Dedifferentiated amniotic fluid mesenchymal stem cell (primary cell): ENCODE measurements around the gene PPP1R12A.
"Not testable (repeated sequence)": the region's sequence is repeated elsewhere in the genome, so short reads cannot be mapped to it uniquely, and the experiment has no call there.

Source experiments
- DNase-seq: peaks from one replicate; pipeline ENCODE4 v3.0.0-alpha.2; 2016; ENCODE audit errors: extremely low spot score

PPP1R12A gene

DNA sequence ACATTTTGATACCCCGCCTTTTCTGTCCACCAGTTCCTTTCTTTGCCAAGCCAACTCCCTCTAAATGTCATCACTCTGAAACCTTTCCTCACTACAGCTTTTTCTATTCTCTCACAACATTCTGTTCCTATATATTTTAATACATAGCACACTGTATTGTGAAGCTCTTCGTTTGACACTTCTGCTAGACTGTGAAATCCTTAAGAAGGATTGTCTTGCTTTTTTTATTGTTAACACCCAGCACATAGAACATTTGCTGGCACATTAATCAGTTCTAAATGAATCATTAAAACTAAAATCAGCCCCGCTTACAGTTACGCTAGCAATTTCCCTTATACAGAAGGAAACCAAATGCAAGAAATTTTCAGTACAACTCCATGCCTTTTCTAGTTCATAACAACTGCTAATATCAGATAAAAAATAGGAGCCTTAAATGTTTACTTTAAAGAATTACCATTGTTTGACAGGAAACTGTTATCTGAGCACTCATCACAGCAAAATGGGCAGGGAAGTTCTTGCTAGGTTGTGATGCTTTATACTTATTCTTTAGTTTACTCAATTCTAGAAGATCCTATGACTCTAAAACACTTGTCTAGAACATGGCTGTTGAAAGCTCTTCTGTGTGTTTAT lies 93.5 kb downstream of the PPP1R12A start:
- DNase-seq = no peak

DNA sequence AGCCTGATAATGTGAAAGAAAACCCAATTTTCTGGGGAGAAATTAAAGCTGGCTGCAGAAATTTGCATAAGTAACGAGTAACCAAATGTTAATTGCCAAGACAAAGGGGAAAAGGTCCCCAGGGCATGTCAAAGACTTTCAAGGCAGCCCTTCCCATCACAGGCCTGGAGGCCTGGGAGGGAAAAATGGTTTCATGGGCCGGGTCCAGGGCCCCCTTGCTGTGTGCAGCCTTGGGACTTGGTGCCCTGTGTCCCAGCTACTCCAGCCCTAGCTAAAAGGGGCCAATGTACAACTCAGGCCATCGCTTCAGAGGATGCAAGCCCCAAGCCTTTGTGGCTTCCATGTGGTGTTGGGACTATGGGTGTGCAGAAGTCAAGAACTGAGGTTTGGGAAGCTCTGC lies 96.5 kb downstream of the PPP1R12A start:
- DNase-seq = no peak

DNA sequence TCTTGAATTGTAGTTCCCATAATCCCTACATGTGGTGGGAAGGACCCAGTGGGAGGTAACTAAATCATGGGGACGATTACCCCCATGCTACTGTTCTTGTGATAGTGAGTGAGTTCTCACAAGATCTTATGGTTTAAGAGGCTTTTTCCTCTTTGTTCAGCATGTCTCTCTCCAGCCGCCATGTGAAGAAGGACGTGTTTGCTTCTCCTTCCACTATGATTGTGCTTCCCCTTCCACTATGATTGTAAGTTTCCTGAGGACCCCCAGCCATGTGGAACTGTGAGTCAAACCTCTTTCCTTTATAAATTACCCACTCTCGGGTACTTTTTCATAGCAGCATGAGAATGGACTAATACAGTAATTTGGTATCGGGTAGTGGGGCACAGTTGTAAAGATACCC lies 97.3 kb downstream of the PPP1R12A start:
- no peak for DNase-seq

DNA sequence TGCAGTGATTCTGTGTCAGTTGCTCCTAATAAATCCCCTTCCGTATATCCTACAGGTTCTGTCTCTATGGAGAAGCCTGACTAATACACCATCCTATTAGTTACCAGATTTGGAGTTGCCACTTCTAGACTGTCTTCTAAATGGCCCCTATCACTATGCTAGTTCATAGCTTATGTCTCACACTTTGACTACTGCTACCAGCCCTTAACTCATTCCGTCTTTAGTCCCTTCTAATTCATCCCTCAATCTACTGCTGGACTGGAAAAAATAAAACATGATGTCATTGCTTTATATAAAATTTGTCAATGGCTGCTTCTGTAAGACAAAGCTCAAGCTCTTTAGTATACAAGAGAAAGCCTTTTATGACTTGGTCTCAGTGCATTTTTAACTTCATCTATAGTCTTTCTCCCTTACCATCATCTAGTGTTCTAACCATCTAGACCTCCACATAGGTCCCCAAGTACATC lies 99.5 kb downstream of the PPP1R12A start:
- DNase-seq = no peak

DNA sequence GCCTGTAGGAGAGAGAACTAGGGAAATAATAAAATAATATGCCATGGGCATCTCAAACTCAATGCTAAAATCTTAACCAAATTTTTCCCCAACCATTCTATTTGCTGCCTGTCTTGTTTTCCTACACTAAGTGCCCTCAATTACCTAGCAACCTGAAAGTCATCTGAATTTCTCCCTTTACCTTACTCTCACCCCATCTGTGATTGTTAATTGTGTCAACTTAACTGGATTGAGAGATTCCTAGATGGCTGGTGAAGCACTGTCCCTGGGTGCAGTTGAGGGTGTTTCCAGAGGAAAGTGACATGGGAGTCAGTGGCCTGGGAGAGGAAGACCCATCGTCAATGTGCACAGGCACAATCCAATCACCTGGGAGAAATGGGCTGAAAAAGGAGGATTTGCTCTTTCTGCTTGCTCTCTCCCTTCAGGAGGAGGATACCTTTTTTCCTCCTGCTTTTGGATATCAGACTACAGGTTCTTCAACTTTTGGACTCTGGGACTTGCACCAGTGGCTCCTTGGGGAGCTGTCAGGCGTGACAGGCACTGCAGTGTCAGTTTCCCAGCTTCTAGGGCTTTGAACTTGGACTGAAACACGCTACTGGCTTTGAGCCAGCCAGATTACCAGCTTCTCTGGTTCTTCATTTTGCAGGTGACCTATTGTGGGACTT lies 100.1 kb downstream of the PPP1R12A start:
- DNase-seq = no peak

DNA sequence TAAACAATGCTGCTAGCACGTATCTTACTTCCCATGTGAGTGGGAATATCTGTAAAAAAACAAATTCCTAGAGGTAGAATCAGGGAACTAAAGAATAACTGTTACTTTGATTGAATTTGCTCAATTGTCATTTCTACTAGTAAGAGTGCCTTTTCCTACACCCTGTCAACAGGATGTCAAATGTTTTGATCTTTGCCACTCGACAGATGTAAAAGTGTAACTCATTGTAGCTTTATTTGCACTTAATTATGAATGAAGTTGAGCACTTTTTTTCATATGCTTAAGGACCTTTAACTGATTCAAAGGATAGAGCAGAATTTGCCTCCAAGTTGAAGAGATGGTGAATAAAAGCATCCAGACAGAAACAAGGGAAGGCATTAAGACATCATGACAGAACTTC lies 104.5 kb downstream of the PPP1R12A start:
- no peak for DNase-seq

DNA sequence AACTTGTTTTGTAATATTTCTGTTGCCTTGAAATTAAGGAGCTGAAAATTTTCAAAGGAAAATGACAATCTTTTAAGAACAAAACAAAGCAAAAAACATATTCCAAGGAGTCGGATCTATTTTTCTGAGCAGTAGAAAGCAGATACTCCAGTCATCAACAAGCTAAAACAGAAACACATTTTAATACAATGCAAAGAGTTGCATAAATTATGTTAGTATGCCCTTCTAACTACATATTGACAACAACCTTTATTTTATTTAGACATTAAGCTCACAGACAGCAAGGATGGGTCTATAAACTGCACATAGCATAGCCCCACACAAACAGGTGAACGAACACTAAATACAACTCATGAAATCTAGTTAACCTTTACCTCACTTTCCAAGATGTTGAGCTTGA lies 106.0 kb downstream of the PPP1R12A start:
- no peak for DNase-seq

DNA sequence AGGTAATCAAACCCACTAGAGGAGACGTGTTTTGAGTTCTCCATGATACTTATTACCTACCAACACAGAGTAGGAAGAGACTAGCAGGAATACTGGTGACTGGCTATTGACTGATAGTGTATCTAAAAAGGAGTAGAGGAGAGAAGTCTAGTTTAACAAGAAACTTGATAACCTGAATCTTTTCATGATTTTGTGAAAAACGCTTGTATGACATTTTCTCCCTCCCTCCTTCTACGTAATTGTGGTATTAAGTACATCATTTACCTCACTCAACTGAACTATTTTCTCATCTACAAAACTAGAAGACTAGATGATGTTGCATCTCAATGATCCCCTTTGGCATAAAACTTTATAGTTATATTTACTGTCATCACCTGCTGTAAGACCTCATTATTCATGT lies 107.4 kb downstream of the PPP1R12A start:
- DNase-seq = no peak

DNA sequence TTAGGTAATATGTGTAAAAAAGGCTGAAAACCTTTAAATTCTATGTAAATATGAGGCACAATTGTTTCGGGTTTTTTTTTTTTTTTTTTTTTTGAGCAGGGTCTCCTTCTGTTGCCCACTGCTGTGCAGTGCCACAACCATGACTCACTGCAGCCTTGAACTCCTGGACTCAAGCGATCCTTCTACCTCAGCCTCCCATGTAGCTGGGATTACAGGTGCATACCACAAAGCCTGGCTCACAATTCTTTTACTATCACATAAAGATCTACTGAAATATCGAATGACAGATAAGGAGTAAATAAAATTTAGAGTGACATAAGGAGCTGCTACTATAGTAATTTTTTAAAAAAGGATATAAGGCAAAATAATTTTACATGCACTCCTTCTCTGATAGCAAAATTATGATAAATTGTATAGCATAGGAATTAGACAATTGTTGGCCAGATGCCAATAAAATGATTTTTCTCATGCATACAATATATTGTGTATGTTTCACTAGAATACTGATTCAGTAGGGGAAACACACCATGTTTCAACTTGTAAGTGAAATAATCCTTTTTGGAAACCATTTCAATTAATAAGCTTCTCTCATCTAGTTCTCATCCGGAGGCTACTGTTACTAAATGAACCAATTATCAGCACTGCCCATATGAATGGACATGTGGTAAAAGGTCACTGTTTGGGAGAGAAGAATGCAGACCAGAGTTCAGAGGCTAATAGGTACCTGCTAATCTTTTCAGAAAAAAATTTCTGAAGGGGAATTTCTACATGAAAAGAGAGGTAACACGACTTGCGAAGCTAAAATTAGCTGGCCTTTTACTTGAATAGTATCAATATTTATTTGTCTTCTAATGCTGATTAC lies 108.4 kb downstream of the PPP1R12A start:
- no peak for DNase-seq

DNA sequence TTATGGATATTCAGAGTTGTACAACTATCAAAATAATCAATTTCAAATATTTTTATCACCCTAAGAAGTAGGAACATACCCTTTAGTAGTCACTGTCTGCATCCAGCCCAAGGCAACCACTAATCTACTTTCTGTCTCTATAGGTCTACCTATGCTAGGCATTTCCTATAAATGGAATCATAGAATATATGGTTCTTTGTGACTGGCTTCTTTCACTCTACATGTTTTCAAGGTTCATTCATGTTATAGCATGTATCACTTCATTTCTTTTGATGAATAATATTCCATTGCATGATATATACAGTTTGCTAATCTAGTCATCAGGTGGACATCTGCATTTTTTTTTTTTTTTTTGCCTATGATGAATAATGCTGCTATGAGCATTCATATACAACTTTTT lies 112.4 kb downstream of the PPP1R12A start:
- no peak for DNase-seq

DNA sequence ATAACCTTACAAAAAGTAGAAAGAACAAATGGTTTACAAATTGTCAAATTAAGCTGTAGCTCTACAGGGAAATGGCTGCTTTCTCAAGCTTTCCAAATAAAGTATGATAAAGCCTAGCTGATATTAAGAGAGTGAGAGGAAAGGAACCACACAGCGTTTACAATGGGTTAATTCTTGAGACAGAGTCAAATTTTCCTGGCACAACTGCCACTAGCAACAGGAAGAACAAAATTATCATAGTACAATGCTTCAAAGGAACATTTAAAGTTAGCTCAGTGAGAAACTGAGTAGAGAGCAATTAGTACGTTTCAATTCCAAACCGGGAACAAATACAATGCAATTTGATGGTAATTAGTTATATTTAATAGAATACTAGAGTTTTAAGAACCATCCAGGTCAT lies 116.0 kb downstream of the PPP1R12A start:
- no peak for DNase-seq

DNA sequence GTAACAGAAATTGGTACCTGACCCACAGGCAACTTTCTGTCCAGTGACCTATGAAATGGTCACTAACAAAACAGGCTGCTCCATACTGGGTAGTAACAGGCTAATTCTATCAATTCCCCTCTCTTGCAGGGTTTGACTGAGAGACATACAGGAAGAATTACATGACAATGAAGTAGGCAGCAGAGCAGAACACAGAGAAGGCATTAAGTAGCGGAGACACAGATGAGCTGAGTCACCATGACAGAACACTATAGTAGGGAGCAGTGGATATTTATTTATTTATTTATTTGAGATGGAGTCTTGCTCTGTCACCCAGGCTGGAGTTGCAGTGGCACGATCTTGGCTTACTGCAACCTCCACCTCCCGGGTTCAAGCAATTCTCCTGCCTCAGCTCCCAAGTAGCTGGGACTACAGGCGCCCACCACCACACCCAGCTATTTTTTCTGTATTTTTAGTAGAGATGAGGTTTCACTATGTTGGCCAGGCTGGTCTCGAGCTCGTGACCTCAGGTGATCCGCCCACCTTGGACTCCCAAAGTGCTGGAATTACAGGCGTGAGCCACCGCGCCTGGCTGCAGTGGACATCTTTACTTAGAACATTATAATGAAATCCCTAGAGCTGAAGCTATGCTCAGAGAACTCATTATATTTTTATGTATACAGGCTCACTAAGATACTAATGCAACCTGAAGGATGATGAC lies 150.4 kb downstream of the PPP1R12A start:
- not testable (repeated sequence) for DNase-seq

DNA sequence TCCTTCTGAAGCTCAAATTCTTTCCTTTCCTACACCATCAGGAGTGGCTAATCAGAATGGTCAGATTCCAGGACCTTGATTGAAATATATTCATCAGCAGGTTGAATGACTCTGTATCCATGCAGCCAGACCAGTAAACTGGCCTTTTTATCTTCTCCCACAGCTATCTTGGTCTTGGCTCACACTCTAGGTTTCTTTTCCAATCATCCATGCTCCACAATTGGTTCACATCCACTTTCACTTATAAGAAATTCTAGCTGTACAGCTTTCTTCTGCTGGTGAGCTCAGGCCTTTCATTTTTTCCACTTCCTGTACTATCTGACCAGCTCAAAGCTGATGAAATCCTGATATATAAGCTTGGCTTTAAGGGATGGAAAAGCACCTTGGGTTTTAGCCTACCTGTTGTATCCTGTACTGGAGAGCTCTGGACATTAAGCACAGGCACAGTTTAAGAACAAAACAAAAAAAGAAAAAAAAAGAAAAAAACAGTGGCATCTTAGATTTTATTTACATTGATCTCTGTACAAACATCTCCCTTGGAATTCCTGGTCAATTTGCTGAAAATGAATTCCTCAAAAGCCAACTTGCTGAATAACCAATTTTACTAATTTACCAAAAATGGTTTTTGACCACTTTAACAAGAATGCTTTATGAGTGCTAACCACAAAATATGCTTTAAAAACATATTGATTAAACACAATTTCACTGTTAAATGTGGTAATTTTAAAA lies 152.6 kb downstream of the PPP1R12A start:
- DNase-seq = peak; percentile 65

DNA sequence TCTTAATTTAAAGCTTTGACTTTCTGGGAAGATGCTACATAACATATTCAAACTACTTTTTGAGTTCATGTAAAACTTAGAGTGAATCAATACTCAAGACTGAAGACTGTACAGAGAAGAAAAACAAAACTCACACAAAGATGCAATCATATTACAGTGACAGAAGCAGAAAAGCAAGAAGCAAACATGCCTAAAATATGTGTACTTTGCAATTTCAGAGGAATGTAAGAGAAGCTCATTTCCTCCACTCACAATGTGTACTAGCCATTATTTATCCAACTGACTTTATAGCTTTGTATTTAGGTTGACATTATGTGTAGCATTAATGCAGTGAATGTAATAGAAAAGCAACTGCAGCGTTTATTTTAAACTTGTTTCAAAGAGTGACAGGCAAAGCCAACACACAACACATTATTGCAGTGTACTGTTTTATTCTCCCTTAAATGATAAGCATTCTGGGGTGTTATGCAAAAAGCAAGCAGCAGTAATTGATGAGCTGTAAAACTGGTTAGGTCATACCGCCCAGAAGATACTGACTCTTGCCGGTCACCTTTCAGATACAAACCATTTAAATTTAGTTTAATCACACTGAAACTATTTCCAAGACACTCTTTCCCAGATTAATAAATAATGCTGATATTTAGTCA lies 156.0 kb downstream of the PPP1R12A start:
- DNase-seq = peak; percentile 39

DNA sequence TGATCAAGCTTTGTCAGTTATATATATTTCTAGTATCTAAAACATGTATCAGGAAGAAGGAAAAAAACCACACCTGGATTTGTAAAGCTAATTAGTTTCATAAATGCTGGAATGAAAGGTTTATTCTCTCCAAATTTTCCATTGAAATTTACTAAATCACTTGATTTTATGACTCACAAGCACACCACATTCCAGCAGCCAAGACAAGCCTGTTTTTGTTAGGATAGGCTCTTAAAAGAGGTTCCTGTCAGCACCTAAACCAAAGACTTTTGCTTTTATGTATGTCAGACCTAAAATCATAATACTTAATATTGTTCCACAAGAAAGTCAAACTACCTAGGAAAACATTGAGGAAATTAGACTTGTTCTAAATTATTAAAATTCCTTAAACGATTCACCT lies 158.8 kb downstream of the PPP1R12A start:
- peak; percentile 50 for DNase-seq

DNA sequence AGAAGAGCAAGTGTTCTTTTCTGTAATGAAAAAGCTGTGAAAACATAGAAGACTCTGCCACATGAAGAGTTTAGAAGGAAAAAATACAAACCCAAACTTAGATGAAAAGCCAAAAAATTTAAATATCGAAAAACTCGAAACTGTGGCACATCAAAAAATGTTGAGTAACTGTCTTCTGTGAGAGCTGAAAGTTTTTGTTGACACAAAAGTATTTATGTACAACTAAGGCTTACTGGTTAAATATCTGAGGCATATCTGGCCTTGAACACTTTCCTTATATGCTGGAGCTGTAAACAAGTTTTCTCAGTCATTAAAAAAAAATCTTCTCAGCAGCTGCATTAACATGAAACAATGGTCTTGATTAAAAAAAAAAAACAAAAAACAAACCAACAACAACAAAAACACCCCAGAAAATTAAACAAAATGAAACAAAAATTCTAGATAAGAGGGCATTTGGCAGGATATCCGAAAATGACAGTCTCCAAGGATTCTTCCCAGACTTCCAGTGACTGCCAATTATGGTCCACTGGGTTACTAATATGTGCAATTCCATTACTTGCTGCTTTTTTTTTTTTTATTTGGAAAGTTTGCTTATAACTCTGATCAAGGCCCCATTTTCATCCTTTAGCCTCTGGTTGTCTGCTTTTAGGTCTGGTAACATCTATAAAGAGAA lies 159.4 kb downstream of the PPP1R12A start:
- DNase-seq = no peak

DNA sequence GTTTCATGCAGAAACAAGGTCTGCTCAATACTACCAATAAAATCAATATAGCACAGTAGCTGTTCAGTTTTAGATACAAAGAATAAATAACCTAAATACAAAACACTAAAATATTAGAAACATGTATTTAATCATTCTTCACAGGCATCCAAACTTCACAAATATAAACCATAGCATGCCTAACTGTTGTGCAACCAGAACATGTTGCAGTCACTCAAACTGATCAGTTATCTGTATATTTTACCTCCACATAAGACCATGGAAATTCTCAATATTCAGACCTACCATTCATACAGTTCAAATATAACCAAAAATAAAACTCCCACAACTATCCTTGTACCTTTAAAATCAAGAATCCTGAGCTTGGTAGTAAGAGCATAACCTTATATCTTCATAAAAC lies 161.0 kb downstream of the PPP1R12A start:
- no peak for DNase-seq

DNA sequence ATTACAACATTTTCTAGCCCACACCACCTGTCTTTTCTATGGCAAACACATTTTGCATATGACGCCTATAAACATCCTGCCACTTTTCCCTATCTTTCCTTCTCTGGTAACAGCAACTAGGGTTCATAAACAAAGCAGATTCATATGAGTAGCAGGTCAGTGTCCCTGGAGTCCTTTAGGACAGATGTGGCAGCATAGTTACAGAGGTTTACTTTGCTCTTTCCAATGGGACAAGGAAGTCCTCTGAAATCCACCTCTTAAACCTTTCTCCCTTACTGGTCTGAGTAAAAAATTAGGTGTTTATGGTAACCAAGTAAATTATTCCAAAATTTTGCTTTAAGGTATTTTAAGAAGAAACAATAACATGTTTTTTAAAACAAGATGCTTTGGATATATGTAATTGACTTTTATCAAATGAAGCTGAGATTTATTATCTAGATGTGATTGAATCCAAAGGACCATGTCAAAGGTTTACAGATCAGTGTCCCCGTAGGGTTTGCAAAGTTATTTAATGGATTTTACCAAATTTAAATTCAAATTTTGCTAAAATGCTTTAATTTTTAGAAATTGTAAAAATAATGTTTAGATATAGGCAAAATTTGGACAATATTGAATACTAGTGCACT lies 164.9 kb downstream of the PPP1R12A start:
- DNase-seq = no peak

DNA sequence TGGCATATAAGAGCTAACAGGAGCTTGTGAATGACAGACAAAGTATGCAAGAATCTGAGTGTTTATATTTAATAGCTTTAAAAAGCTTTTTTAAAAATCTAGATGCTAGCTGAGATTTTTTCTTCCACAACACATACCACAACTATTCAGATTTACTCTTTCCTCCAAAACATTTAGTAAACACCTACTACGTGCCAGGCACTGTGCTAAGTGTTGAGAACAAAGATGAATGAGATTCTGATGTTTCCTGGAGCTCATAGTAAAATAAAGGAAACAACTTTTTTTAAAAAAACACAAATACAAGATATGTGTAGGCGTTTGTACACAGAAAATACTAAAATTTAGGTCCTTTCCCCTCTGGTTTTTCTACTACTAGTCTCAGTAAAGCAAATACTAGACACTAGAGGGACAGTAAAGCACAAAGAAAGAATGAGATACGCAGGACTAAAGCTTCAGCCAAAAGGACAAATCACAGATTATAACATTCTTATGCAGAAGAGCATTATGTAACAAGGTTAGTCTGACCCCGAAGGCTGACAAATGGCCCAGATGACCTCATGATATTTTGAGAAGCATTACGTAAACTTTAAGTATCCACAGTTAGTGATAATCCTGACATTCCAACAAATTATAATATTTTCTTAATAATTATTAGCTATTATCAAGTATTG lies 165.6 kb downstream of the PPP1R12A start:
- DNase-seq = no peak
